ENCODE data around the gene BLCAP. TPM values are rescaled to one million over a fixed set of nuclear protein-coding genes. Genes with fewer than 3 reads are reported as not detected.

BLCAP gene
- total and polyA plus RNA-seq, 2 donors (not counting 3 experiments of a cell fraction or from before 2014, with no cell fraction given) = 90.3 to 196 TPM

GRCh38 chr20:37566590-37567330, 39.1 kb upstream of the BLCAP start:
- H3K9me1 ChIP-seq (replicated peaks; ENCODE audit: control insufficient read depth, extremely low read depth, insufficient read depth, low read length) = no peaks in the 10 kb centered on the region
- no peaks in the 10 kb centered on the region for H3K36me3 ChIP-seq (ENCODE audit: control insufficient read depth in 2 of 2, extremely low read depth in 1 of 2, insufficient read depth in 2 of 2, low read length in 2 of 2)
- H3K9ac ChIP-seq (replicated peaks; ENCODE audit: extremely low read depth, insufficient read depth, low read length) = no peak overlapping the region
- ChIA-PET POLR2A (no interaction called here), CTCF (interaction anchor here (1.0 to 3.3 kb wide), 7 partner anchors 414 to 842 kb away, joined by 3 to 13 read pairs (median 5); no protein-coding TSS in a partner anchor)
- BruUV-seq (replicated peaks) = no TSS peak
- TF ChIP-seq POLR2A (IDR thresholded peaks at IDR 0.05; ENCODE audit: low read depth, low read length) (no peak), CTCF (IDR thresholded peaks at IDR 0.05; ENCODE audit: extremely low read depth in 1 of 2, insufficient read depth in 1 of 2, low read depth in 1 of 2, low read length in 2 of 2) (no peak), MYC (IDR thresholded peaks at IDR 0.05; ENCODE audit: low read depth, low read length) (no peak), JUN (IDR thresholded peaks at IDR 0.05; ENCODE audit: borderline replicate concordance, insufficient read depth, insufficient read length, low read depth) (no peak), FOS (IDR thresholded peaks at IDR 0.05; ENCODE audit: borderline replicate concordance, insufficient read depth, low read length) (no peak), POLR2AphosphoS5 (IDR thresholded peaks at IDR 0.05; ENCODE audit: insufficient read depth, low read depth, low read length) (no peak), EZH2 (IDR thresholded peaks at IDR 0.05; ENCODE audit: borderline replicate concordance, low read depth, low read length, severe bottlenecking) (no peak), GATA2 (IDR thresholded peaks at IDR 0.05; ENCODE audit: insufficient read depth, insufficient read length, low read depth, low read length) (no peak)
- TF ChIP-seq, protein P1, sequence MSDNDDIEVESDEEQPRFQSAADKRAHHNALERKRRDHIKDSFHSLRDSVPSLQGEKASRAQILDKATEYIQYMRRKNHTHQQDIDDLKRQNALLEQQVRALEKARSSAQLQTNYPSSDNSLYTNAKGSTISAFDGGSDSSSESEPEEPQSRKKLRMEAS (IDR thresholded peaks at IDR 0.05; ENCODE audit: insufficient read depth, insufficient read length) = no peak
- H3K9me3 ChIP-seq (replicated peaks; ENCODE audit: control insufficient read depth, insufficient read depth, low read length) = no peaks in the 10 kb centered on the region
- FAIRE-seq (no peak), DNase-seq (ENCODE audit: low read depth, low spot score) (no peak)
- H3K4me1 ChIP-seq (ENCODE audit: control insufficient read depth, extremely low read depth, insufficient read depth, low read length) = no peaks in the 10 kb centered on the region
- no peak overlapping the region for H3K4me3 ChIP-seq (replicated peaks in 1 of 3; ENCODE audit: insufficient read depth in 1 of 3, low read depth in 1 of 3, low read length in 3 of 3)
- dilution Hi-C loops (cut with MboI; ENCODE audit: extremely low pct_ligation_motif_present, low sequenced_read_pairs) = no loop called here
- H3K4me2 ChIP-seq (ENCODE audit: insufficient read depth, low read length) = no peak overlapping the region
- no peaks in the 10 kb centered on the region for H4K20me1 ChIP-seq (replicated peaks; ENCODE audit: control insufficient read depth, extremely low read depth, insufficient read depth, low read length)
- intact Hi-C loops (cut with micrococcal nuclease) = no loop called here
- peaks cover 12 to 22% of the 10 kb centered on the region in 2 experiments for H3K27me3 ChIP-seq (ENCODE audit: control insufficient read depth in 2 of 2, insufficient read depth in 2 of 2, low read length in 2 of 2)
- no peak overlapping the region for H2AFZ ChIP-seq (ENCODE audit: low read depth, low read length)
- H3K79me2 ChIP-seq (ENCODE audit: control insufficient read depth, insufficient read depth, low read length) = no peaks in the 10 kb centered on the region
- no peak overlapping the region for H3K27ac ChIP-seq (ENCODE audit: insufficient read depth, low read depth, low read length)
